Erythroblast (primary cell): ENCODE measurements around the gene NRXN3.

Experiments used
- DNase-seq, 2 experiments: peaks; one replicate each; lab custom pipeline; 2025; lab: John Stamatoyannopoulos, UW
- GATA1 ChIP-seq: IDR thresholded peaks from 2 replicates; pipeline ENCODE4 v1.6.1; 2011; ENCODE audit warnings: low read depth, mild to moderate bottlenecking, control low read depth, low read length, moderate library complexity
- POLR2A ChIP-seq: IDR thresholded peaks from 2 replicates; pipeline ENCODE4 v1.6.1; 2011; ENCODE audit warnings: mild to moderate bottlenecking, low read length

Gene NRXN3

GRCh38 chr14:79476552-79476951 is 1306.4 kb downstream of the NRXN3 start:
- no peak for TF ChIP-seq GATA1
- TF ChIP-seq POLR2A = no peak
- DNase-seq = no peak

- no peak for DNase-seq
- TF ChIP-seq POLR2A = no peak
These were observed 1310.0 kb downstream of the NRXN3 start for GRCh38 chr14:79480212-79480611.

GRCh38 chr14:79482825-79483224 is 1312.7 kb downstream of the NRXN3 start:
- TF ChIP-seq POLR2A = no peak
- no peak for TF ChIP-seq GATA1
- no peak for DNase-seq

GRCh38 chr14:79483477-79484388 is 1313.6 kb downstream of the NRXN3 start:
- DNase-seq = no peak
- TF ChIP-seq GATA1 = no peak
- TF ChIP-seq POLR2A = no peak

GRCh38 chr14:79487632-79488031 is 1317.5 kb downstream of the NRXN3 start:
- no peak for DNase-seq
- TF ChIP-seq POLR2A = no peak
- no peak for TF ChIP-seq GATA1

GRCh38 chr14:79491161-79491560 is 1321.0 kb downstream of the NRXN3 start:
- DNase-seq = no peak
- TF ChIP-seq POLR2A (no peak), GATA1 (no peak)

- TF ChIP-seq GATA1 (no peak), POLR2A (no peak)
- DNase-seq = no peak
These were observed 1323.0 kb downstream of the NRXN3 start for GRCh38 chr14:79493081-79493645.

GRCh38 chr14:79496701-79497100 is 1326.5 kb downstream of the NRXN3 start:
- no peak for DNase-seq
- TF ChIP-seq POLR2A = no peak

GRCh38 chr14:79500489-79500888 is 1330.3 kb downstream of the NRXN3 start:
- TF ChIP-seq GATA1 (no peak), POLR2A (no peak)
- DNase-seq = no peak

GRCh38 chr14:79502136-79502750 is 1332.1 kb downstream of the NRXN3 start:
- TF ChIP-seq GATA1 = no peak
- no peak for TF ChIP-seq POLR2A
- no peak for DNase-seq

GRCh38 chr14:79502751-79503148 is 1332.6 kb downstream of the NRXN3 start:
- DNase-seq = no peak
- TF ChIP-seq GATA1 (no peak), POLR2A (no peak)

- TF ChIP-seq POLR2A (no peak), GATA1 (no peak)
- no peak for DNase-seq
These were observed 1340.5 kb downstream of the NRXN3 start for GRCh38 chr14:79510659-79511058.

- no peak for DNase-seq
- TF ChIP-seq POLR2A (no peak), GATA1 (no peak)
These were observed 1341.0 kb downstream of the NRXN3 start for GRCh38 chr14:79511146-79511545.

GRCh38 chr14:79513446-79513845 is 1343.3 kb downstream of the NRXN3 start:
- TF ChIP-seq GATA1 (no peak), POLR2A (no peak)
- no peak for DNase-seq
